ENCODE results near the gene TAX1BP3. TPM values are rescaled to one million over a fixed set of nuclear protein-coding genes. Genes with fewer than 3 reads are reported as not detected.

The TAX1BP3 gene
- total and polyA plus RNA-seq, 12 donors: 134 to 206 (median 168) TPM

- TF ChIP-seq CTCF (IDR thresholded peaks at IDR 0.05): no peak
- Histone ChIP-seq H3K36me3 (peaks cover 0 to 39% (median 0%) of the 10 kb centered on the region in 9 donors), H3K4me3 (no peak overlapping the region), H3K4me1 (peaks cover 21 to 39% (median 28%) of the 10 kb centered on the region in 9 donors), H3K27ac (no peak overlapping the region), H3K9me3 (no peaks in the 10 kb centered on the region), H3K27me3 (no peaks in the 10 kb centered on the region)
- WGBS, 2 donors: 89 to 92% methylated on average over 14 to 16 of the region's 16 CpGs
- ATAC-seq (no peak), DNase-seq (no peak)
- intact Hi-C loops (cut with DNase I): no loop called here
Measured at GRCh38 chr17:3656353-3656752, 12.0 kb downstream of the TAX1BP3 start.

- no peak for DNase-seq
- 88 to 92% methylated on average over 10 to 11 of the region's 11 CpGs for WGBS, 2 donors
- no peak for ATAC-seq
- TF ChIP-seq CTCF (IDR thresholded peaks at IDR 0.05): no peak
- Histone ChIP-seq H3K4me1 (peaks cover 18 to 36% (median 25%) of the 10 kb centered on the region in 9 donors), H3K27ac (no peak overlapping the region), H3K27me3 (no peaks in the 10 kb centered on the region), H3K9me3 (no peaks in the 10 kb centered on the region), H3K36me3 (peaks cover 0 to 37% (median 0%) of the 10 kb centered on the region in 9 donors), H3K4me3 (no peak overlapping the region)
- intact Hi-C loops (cut with DNase I): no loop called here
Measured at GRCh38 chr17:3655766-3656165, 12.6 kb downstream of the TAX1BP3 start.

GRCh38 chr17:3647769-3648555 is 20.4 kb downstream of the TAX1BP3 start:
- ATAC-seq (peak; percentile 68 to 83 (median 80)), DNase-seq (peak; percentile 52 to 53)
- H3K4me3 ChIP-seq: no peak overlapping the region
- no peaks in the 10 kb centered on the region for H3K4me1 ChIP-seq
- no peak overlapping the region for H3K27ac ChIP-seq
- no peaks in the 10 kb centered on the region for H3K27me3 ChIP-seq
- intact Hi-C loops (cut with DNase I): loop anchor here in 3 of 10 donors (10.0 kb wide), 1 partner anchor 603 kb away; no protein-coding TSS in a partner anchor
- no peaks in the 10 kb centered on the region for H3K9me3 ChIP-seq
- H3K36me3 ChIP-seq: peaks cover 0 to 81% (median 10%) of the 10 kb centered on the region in 9 donors
- peak in 8 of 9 donors; percentile 12 to 61 (median 52) for TF ChIP-seq CTCF (IDR thresholded peaks at IDR 0.05)
- 67 to 68% methylated on average over 20 of the region's 20 CpGs for WGBS, 2 donors

- DNase-seq (no peak), ATAC-seq (peak in 3 of 8 donors; percentile 7 to 14 (median 13))
- Histone ChIP-seq H3K9me3 (no peaks in the 10 kb centered on the region), H3K4me3 (no peak overlapping the region), H3K36me3 (peaks cover 0 to 88% (median 10%) of the 10 kb centered on the region in 9 donors), H3K27ac (no peak overlapping the region), H3K27me3 (no peaks in the 10 kb centered on the region), H3K4me1 (no peaks in the 10 kb centered on the region)
- no peak for TF ChIP-seq CTCF (IDR thresholded peaks at IDR 0.05)
- intact Hi-C loops (cut with DNase I): loop anchor here in 3 of 10 donors (10.0 kb wide), 1 partner anchor 602 kb away; no protein-coding TSS in a partner anchor
- WGBS, 2 donors: 82 to 86% methylated on average over 12 of the region's 12 CpGs
Measured at GRCh38 chr17:3647251-3647650, 21.1 kb downstream of the TAX1BP3 start.
